MCF 10A (cell line): ENCODE data around the gene IFT80. TPM values are rescaled to one million over a fixed set of nuclear protein-coding genes. Genes with fewer than 3 reads are reported as not detected.
"Not testable (repeated sequence)": the region's sequence is repeated elsewhere in the genome, so short reads cannot be mapped to it uniquely, and the experiment has no call there.

Experiments
- BruUV-seq: library from RNA; stranded (reverse); fragments of 400-500 nt; replicated peaks from 2 replicates; lab custom pipeline; 2021; lab: Mats Ljungman, UMichigan
- CTCF ChIA-PET: fragments of 300-600 bp; sonication (Branson Sonifier 250); formaldehyde crosslinking; extraction: SDS; loops from one replicate; lab custom pipeline; 2021; ENCODE audit warnings: antibody characterized with exemption, inconsistent platforms; lab: Yijun Ruan, JAX
- POLR2A ChIA-PET: fragments of 300-600, 350-650 bp; sonication (Branson Sonifier 250); formaldehyde crosslinking; extraction: SDS; loops from one replicate; lab custom pipeline; 2020; ENCODE audit warnings: antibody characterized with exemption, inconsistent platforms; lab: Yijun Ruan, JAX
- DNase-seq: peaks from one replicate; pipeline ENCODE4 v3.0.0-alpha.2; 2018; ENCODE audit not compliant: unreplicated experiment
- H3K27ac Mint-ChIP-seq: one replicate; pipeline ENCODE4 v1.8.0; 2022; ENCODE audit warnings: mild to moderate bottlenecking, low read depth, mixed read lengths; ENCODE audit not compliant: unreplicated experiment
- H3K27me3 Mint-ChIP-seq: one replicate; pipeline ENCODE4 v1.8.0; 2022; ENCODE audit warnings: mixed read lengths; ENCODE audit not compliant: insufficient read depth, unreplicated experiment
- H3K36me3 Mint-ChIP-seq: one replicate; pipeline ENCODE4 v1.8.0; 2022; ENCODE audit warnings: mild to moderate bottlenecking, moderate library complexity, mixed read lengths; ENCODE audit not compliant: insufficient read depth, unreplicated experiment
- H3K4me1 Mint-ChIP-seq: one replicate; pipeline ENCODE4 v1.8.0; 2022; ENCODE audit warnings: mixed read lengths; ENCODE audit not compliant: insufficient read depth, unreplicated experiment
- H3K4me3 Mint-ChIP-seq: one replicate; pipeline ENCODE4 v1.8.0; 2022; ENCODE audit warnings: mild to moderate bottlenecking, moderate library complexity, mixed read lengths; ENCODE audit not compliant: unreplicated experiment
- H3K9me3 Mint-ChIP-seq: one replicate; pipeline ENCODE4 v1.8.0; 2022; ENCODE audit warnings: mixed read lengths; ENCODE audit not compliant: unreplicated experiment
- CTCF ChIP-seq: fragments of 200-600 bp; IDR thresholded peaks from one replicate; pipeline ENCODE4 v1.8.0; 2022; ENCODE audit warnings: antibody characterized with exemption, mild to moderate bottlenecking; ENCODE audit not compliant: unreplicated experiment
- intact Hi-C: fragments of 100-400 bp; cut with micrococcal nuclease; formaldehyde crosslinking; loops from 2 replicates; pipeline ENCODE4 v1.14.1; 2022
- total RNA-seq: library from RNA; stranded (reverse); gene quantifications from 2 replicates; pipeline ENCODE4 v1.2.3, GENCODE V29; 2022

The IFT80 gene
- total RNA-seq, 1 experiment from 2014 or later = 22.6 TPM

- Mint-ChIP-seq H3K4me1 (peaks cover 25% of the 10 kb centered on the region), H3K4me3 (no peak overlapping the region), H3K27me3 (no peaks in the 10 kb centered on the region), H3K9me3 (no peaks in the 10 kb centered on the region), H3K27ac (peak overlapping the region; percentile 94), H3K36me3 (no peaks in the 10 kb centered on the region)
- peak; percentile 70 for DNase-seq
- BruUV-seq = TSS peak; percentile 99
- ChIA-PET CTCF (interaction anchor here (0.6 to 1.0 kb wide), 3 partner anchors 299 to 503 kb away, joined by 3 to 5 read pairs (median 4); no protein-coding TSS in a partner anchor), POLR2A (no interaction called here)
- TF ChIP-seq CTCF = no peak
- intact Hi-C loops = no loop called here
Measured at GRCh38 chr3:160331127-160331937, 67.7 kb downstream of the IFT80 start.

- POLR2A ChIA-PET = no interaction called here
- H3K27me3 Mint-ChIP-seq = no peaks in the 10 kb centered on the region
- H3K4me3 Mint-ChIP-seq = no peak overlapping the region
- DNase-seq = no peak
- CTCF ChIA-PET = interaction anchor here (0.6 kb wide), 1 partner anchor 342 kb away, joined by 3 read pairs; the partner anchor contains the start of gene IL12A
- BruUV-seq = TSS peak; percentile 98
- H3K36me3 Mint-ChIP-seq = no peaks in the 10 kb centered on the region
- H3K9me3 Mint-ChIP-seq = no peaks in the 10 kb centered on the region
- H3K4me1 Mint-ChIP-seq = peaks cover 25% of the 10 kb centered on the region
- intact Hi-C loops = no loop called here
- H3K27ac Mint-ChIP-seq = peak overlapping the region; percentile 94
- TF ChIP-seq CTCF = no peak
Measured at GRCh38 chr3:160330690-160331089, 68.3 kb downstream of the IFT80 start.

- intact Hi-C loops = no loop called here
- H3K4me3 Mint-ChIP-seq = no peak overlapping the region
- ChIA-PET CTCF (interaction anchor here (0.6 to 1.0 kb wide), 3 partner anchors 10 to 342 kb away, joined by 3 read pairs; partner anchors contain the start of gene IL12A), POLR2A (no interaction called here)
- DNase-seq = no peak
- peak overlapping the region; percentile 94 for H3K27ac Mint-ChIP-seq
- peaks cover 25% of the 10 kb centered on the region for H3K4me1 Mint-ChIP-seq
- no peaks in the 10 kb centered on the region for H3K27me3 Mint-ChIP-seq
- no peaks in the 10 kb centered on the region for H3K9me3 Mint-ChIP-seq
- BruUV-seq = no TSS peak
- H3K36me3 Mint-ChIP-seq = no peaks in the 10 kb centered on the region
- no peak for TF ChIP-seq CTCF
Measured at GRCh38 chr3:160330109-160330508, 68.9 kb downstream of the IFT80 start.

- H3K27me3 Mint-ChIP-seq, intact Hi-C loops, H3K27ac Mint-ChIP-seq, CTCF ChIA-PET, POLR2A ChIA-PET, H3K9me3 Mint-ChIP-seq, BruUV-seq, H3K36me3 Mint-ChIP-seq, DNase-seq, H3K4me3 Mint-ChIP-seq: not testable (repeated sequence)
- peaks cover 15% of the 10 kb centered on the region for H3K4me1 Mint-ChIP-seq
Measured at GRCh38 chr3:160326286-160326685, 72.7 kb downstream of the IFT80 start.

- H3K4me1 Mint-ChIP-seq, H3K27ac Mint-ChIP-seq, H3K27me3 Mint-ChIP-seq, H3K4me3 Mint-ChIP-seq, DNase-seq, POLR2A ChIA-PET, BruUV-seq, intact Hi-C loops, CTCF ChIA-PET, H3K9me3 Mint-ChIP-seq, H3K36me3 Mint-ChIP-seq: not testable (repeated sequence)
Measured at GRCh38 chr3:160321821-160322220, 77.2 kb downstream of the IFT80 start.
